ENCODE results near the gene CHERP. TPM values are rescaled to one million over a fixed set of nuclear protein-coding genes. Genes with fewer than 3 reads are reported as not detected.

The CHERP gene
- total and polyA plus RNA-seq, 2 of the 4 experiments (the other 2 are of a cell fraction) = 0.54 to 13.5 TPM

- H4K5ac ChIP-seq (ENCODE audit: low read depth, low read length) = no peak overlapping the region
- no peak overlapping the region for H3K4ac ChIP-seq (ENCODE audit: low read depth, low read length)
- no peak overlapping the region for H3K4me2 ChIP-seq (ENCODE audit: low read depth, low read length)
- no peak overlapping the region for H3K14ac ChIP-seq (replicated peaks; ENCODE audit: low read depth, low read length)
- in situ Hi-C loops (cut with MboI; ENCODE audit: low sequenced_read_pairs) = no loop called here
- no TSS peak for BruUV-seq (replicated peaks)
- H3K79me1 ChIP-seq (ENCODE audit: low read depth in 1 of 2, low read length in 2 of 2) = peaks cover 33 to 64% of the 10 kb centered on the region in 2 experiments
- H2AK9ac ChIP-seq (replicated peaks; ENCODE audit: low read depth, low read length, poor library complexity) = no peak overlapping the region
- H4K20me1 ChIP-seq (ENCODE audit: insufficient read depth, low read length) = peaks cover 9% of the 10 kb centered on the region
- no peak overlapping the region for H3K56ac ChIP-seq (ENCODE audit: extremely low read depth, insufficient read depth, low read length)
- peaks cover 5% of the 10 kb centered on the region for H3K4me1 ChIP-seq (ENCODE audit: control insufficient read depth, insufficient read depth, low read length)
- no peaks in the 10 kb centered on the region for H3K27me3 ChIP-seq (ENCODE audit: control insufficient read depth, insufficient read depth, low read length)
- no peak overlapping the region for H4K8ac ChIP-seq (ENCODE audit: low read depth in 2 of 2, low read length in 2 of 2)
- no peak overlapping the region for H3K27ac ChIP-seq (ENCODE audit: insufficient read depth, low read length)
- H2AK5ac ChIP-seq (ENCODE audit: low read depth, low read length) = no peak overlapping the region
- dilution Hi-C loops (cut with HindIII; ENCODE audit: low sequenced_read_pairs, unreplicated experiment) = no loop called here
- CTCF ChIA-PET = no interaction called here
- no peaks in the 10 kb centered on the region for H3K9me3 ChIP-seq (ENCODE audit: control insufficient read depth, insufficient read depth, low read length)
- H2BK15ac ChIP-seq (ENCODE audit: low read depth, low read length) = no peak overlapping the region
- no peak overlapping the region for H2AFZ ChIP-seq (replicated peaks; ENCODE audit: low read length, poor library complexity)
- H3K36me3 ChIP-seq (ENCODE audit: control insufficient read depth, insufficient read depth, low read length) = peaks cover 48% of the 10 kb centered on the region
- peaks cover 13% of the 10 kb centered on the region for H3K9me1 ChIP-seq (ENCODE audit: insufficient read depth, low read length)
- no peak overlapping the region for H3K9ac ChIP-seq (ENCODE audit: low read depth, low read length)
- H3K18ac ChIP-seq (ENCODE audit: low read depth, low read length) = no peak overlapping the region
- H2BK120ac ChIP-seq (ENCODE audit: low read depth, low read length) = no peak overlapping the region
- no peak overlapping the region for H3K4me3 ChIP-seq (ENCODE audit: insufficient read depth, low read depth, low read length)
- no peak overlapping the region for H4K91ac ChIP-seq (ENCODE audit: insufficient read depth, low read depth, low read length)
- POLR2A ChIA-PET (ENCODE audit: unreplicated experiment) = no interaction called here
- no CpG with 5 or more reads among the region's 5 CpGs for WGBS, 2 experiments (ENCODE audit: extremely low coverage in 2 of 2, insufficient read length in 1 of 2)
- H2BK5ac ChIP-seq (ENCODE audit: low read depth, low read length, poor library complexity, severe bottlenecking) = no peak overlapping the region
- no peak for DNase-seq
- no peak overlapping the region for H2BK20ac ChIP-seq (ENCODE audit: low read depth, low read length)
- no peak for TF ChIP-seq CTCF (conservative IDR thresholded peaks at IDR 0.05; ENCODE audit: low read depth, low read length)
- TF ChIP-seq MXI1 (IDR thresholded peaks at IDR 0.05; ENCODE audit: borderline replicate concordance, low read depth, low read length) = no peak
- TF ChIP-seq POLR2A (IDR thresholded peaks at IDR 0.05; ENCODE audit: low read depth, low read length) = no peak
- no peak for TF ChIP-seq USF2 (IDR thresholded peaks at IDR 0.05; ENCODE audit: low read depth, low read length)
- TF ChIP-seq FOS (IDR thresholded peaks at IDR 0.05; ENCODE audit: low read depth, low read length) = no peak
- no peak for TF ChIP-seq SMC3 (IDR thresholded peaks at IDR 0.05; ENCODE audit: low read depth, low read length)
- TF ChIP-seq BHLHE40 (IDR thresholded peaks at IDR 0.05; ENCODE audit: low read depth, low read length) = no peak
- TF ChIP-seq RAD21 (IDR thresholded peaks at IDR 0.05; ENCODE audit: low read length) = no peak
- TF ChIP-seq MAZ (IDR thresholded peaks at IDR 0.05; ENCODE audit: borderline replicate concordance, low read depth, low read length) = no peak
- no peak for TF ChIP-seq RFX5 (IDR thresholded peaks at IDR 0.05; ENCODE audit: low read depth, low read length)
- no peak for TF ChIP-seq ELK1 (IDR thresholded peaks at IDR 0.05; ENCODE audit: borderline replicate concordance, low read depth, low read length)
- no peak for TF ChIP-seq MAFK (IDR thresholded peaks at IDR 0.05; ENCODE audit: low read depth, low read length)
- no peak for TF ChIP-seq CEBPB (IDR thresholded peaks at IDR 0.05; ENCODE audit: low read depth, low read length)
- no peak for TF ChIP-seq CHD1 (IDR thresholded peaks at IDR 0.05; ENCODE audit: low read depth, low read length)
- TF ChIP-seq RCOR1 (IDR thresholded peaks at IDR 0.05; ENCODE audit: insufficient replicate concordance, low read length) = no peak
- TF ChIP-seq NFE2L2 (IDR thresholded peaks at IDR 0.05; ENCODE audit: low read depth, low read length) = no peak
- no peak for ATAC-seq (ENCODE audit: low read depth)
- intact Hi-C loops (cut with micrococcal nuclease) = no loop called here
- H3K23ac ChIP-seq (ENCODE audit: low read depth, low read length) = no peak overlapping the region
Observed at GRCh38 chr19:16566702-16567101, 24.5 kb upstream of the CHERP start.
